Epithelial cell of alveolus of lung (primary cell): ENCODE results near the gene PROSER2. TPM values are rescaled to one million over a fixed set of nuclear protein-coding genes. Genes with fewer than 3 reads are reported as not detected.

Source experiments
- total RNA-seq: library from RNA; depleted of rRNA; stranded (reverse); fragments of >200 nt; gene quantifications from 2 replicates; pipeline ENCODE4 v1.2.1, GENCODE V29; 2015

Gene PROSER2, protein sequence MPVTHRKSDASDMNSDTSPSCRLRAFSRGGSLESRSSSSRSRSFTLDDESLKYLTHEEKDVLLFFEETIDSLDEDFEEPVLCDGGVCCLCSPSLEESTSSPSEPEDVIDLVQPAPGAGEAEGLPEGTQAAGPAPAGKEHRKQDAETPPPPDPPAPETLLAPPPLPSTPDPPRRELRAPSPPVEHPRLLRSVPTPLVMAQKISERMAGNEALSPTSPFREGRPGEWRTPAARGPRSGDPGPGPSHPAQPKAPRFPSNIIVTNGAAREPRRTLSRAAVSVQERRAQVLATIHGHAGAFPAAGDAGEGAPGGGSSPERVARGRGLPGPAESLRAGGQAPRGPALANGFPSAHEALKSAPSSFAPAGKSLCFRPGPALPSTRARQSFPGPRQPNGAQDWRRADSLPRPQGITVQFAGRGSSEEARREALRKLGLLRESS
- 8.0 and 10.5 TPM in 2 replicates for total RNA-seq

DNA sequence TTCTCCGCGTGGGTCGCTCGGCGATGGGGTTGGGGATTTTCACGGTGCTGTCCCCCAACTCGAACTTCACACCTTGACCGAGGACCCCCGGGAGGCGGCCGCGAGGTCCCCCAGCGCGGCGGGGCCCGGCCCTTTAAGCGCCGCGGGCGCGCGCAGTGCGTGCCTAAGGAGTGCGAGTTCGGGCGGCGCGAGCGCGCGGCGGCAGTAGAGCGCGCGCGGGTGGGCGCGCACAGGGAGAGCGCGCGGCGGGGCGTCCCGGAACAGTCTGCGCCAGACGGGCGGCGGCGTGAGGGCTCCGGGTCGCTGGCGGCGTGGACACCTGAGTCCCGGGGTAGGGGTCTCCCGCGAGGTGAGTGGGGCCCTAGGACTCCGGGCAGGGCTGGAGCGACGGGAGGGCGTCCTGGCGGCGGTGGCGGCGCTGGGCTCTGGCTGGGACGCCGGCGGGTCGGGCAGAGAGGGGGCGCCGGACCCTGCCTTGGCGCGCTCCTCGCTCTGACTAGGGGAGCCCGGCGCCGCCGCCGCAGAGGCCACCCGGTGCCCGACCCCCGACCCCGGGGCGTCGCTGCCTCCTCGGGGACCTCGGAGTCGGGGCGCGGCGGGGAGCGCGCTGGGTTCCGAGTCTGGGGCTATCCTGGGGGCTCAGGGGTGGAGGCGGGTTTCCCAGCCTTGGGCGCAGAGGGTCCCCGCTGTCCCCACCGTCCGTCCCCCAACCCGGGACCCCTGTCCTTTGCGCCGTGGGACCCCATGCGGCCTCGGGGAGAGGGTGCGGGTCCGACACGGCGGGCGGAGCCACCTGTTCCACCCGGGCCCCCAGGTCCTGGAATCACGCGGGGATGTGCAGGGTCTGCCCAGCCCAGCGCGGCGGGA, at the start of gene PROSER2:
TSS of gene PROSER2 (plus strand) at position 235 of the 867 bp plus-strand sequence. CDS start 28,722 bp downstream, outside the sequence.

Other genes starting within 250 kb of the PROSER2 start
- gene USP6NL, start 211.7 kb upstream of the PROSER2 start, total RNA-seq = 12.0 TPM in 2 replicates
- gene ECHDC3, start 81.0 kb upstream of the PROSER2 start, total RNA-seq = 29.9 and 48.6 TPM in 2 replicates
- gene UPF2, start 219.5 kb downstream of the PROSER2 start, total RNA-seq = 6.6 and 11.3 TPM in 2 replicates
- gene DHTKD1, start 245.6 kb downstream of the PROSER2 start, total RNA-seq = 15.8 and 17.6 TPM in 2 replicates